Testis (tissue), 2 donors: ENCODE results near the gene BAIAP2.

Experiments
- POLR2A ChIP-seq: fragments of 450-650 bp; IDR thresholded peaks from one replicate; pipeline ENCODE4 v1.6.1; 2017; ENCODE audit warnings: antibody characterized with exemption, mild to moderate bottlenecking, moderate library complexity
- TF ChIP-seq, protein P1 (sequence below), 3 experiments: fragments of 450-650 bp in 2 of 3; fragments of 200-600 bp in 1 of 3; sonication (generic) in 1 of 3; IDR thresholded peaks; one replicate each; pipeline ENCODE4 v1.5.1; 2016 to 2019; ENCODE audit warnings: antibody characterized with exemption in 3 of 3, mild to moderate bottlenecking in 2 of 3, moderate library complexity in 1 of 3

DNA sequence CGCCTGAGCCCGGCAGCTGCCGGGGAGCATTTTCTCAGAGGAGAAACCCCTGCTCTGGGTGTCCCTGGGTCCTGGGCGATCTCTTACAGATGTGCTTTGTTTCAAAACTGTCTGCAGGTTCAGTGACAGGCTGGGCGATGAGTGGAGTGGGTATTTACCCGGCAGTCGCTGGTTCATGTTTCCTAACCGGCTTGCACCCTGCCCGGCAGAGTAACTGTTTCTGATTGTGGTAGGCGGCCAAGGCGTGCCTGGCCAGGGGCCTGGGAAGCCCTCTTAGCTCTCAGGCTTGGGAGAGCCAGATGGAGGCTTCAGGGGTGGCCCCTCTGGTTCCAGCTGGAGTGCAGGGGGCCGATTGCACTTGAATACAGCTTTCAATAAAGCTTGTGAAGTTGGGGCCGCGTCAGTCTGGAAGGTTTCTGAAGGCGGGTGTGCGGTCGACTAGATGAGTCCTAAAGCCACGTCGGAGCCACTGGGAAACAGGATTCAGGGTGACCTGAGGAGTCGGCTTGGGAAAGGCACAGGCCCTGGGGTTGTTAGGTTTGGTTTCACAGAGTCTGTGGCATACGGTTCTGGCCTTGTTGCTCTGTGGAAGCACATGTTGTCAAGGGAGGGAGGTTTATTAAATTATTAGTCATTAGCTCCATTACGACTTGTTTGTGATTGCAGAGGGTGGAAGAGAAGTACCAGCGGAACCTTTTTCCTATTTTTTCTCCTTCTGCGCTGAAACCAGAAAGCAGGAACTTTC, 1.4 kb downstream of the BAIAP2 start:
- TF ChIP-seq, protein P1, sequence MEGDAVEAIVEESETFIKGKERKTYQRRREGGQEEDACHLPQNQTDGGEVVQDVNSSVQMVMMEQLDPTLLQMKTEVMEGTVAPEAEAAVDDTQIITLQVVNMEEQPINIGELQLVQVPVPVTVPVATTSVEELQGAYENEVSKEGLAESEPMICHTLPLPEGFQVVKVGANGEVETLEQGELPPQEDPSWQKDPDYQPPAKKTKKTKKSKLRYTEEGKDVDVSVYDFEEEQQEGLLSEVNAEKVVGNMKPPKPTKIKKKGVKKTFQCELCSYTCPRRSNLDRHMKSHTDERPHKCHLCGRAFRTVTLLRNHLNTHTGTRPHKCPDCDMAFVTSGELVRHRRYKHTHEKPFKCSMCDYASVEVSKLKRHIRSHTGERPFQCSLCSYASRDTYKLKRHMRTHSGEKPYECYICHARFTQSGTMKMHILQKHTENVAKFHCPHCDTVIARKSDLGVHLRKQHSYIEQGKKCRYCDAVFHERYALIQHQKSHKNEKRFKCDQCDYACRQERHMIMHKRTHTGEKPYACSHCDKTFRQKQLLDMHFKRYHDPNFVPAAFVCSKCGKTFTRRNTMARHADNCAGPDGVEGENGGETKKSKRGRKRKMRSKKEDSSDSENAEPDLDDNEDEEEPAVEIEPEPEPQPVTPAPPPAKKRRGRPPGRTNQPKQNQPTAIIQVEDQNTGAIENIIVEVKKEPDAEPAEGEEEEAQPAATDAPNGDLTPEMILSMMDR (IDR thresholded peaks at IDR 0.05), result no peak
- TF ChIP-seq POLR2A, result no peak
